WERI-Rb-1 (cell line): ENCODE measurements around the gene ABR.

Source experiments
- DNase-seq: peaks from one replicate; pipeline ENCODE4 v3.0.0-alpha.2; 2020
- H3K27ac ChIP-seq: fragments of 250-450 bp; sonication (Bioruptor Pico); 2 replicates; pipeline ENCODE4 v1.5.1; 2020; ENCODE audit warnings: mild to moderate bottlenecking, moderate library complexity
- H3K27me3 ChIP-seq: fragments of 250-450 bp; sonication (Bioruptor Pico); 2 replicates; pipeline ENCODE4 v1.5.1; 2021; ENCODE audit warnings: mild to moderate bottlenecking, low read depth, moderate library complexity; ENCODE audit not compliant: insufficient read depth, severe bottlenecking
- H3K36me3 ChIP-seq: fragments of 250-450 bp; sonication (Bioruptor Pico); 2 replicates; pipeline ENCODE4 v1.5.1; 2020; ENCODE audit warnings: mild to moderate bottlenecking, moderate library complexity
- H3K4me3 ChIP-seq: 2 replicates; pipeline ENCODE4 v1.5.1; 2011; ENCODE audit warnings: low read depth, mild to moderate bottlenecking, control low read depth, low read length
- H3K9me3 ChIP-seq: fragments of 250-450 bp; sonication (Bioruptor Pico); 2 replicates; pipeline ENCODE4 v1.5.1; 2021; ENCODE audit warnings: mild to moderate bottlenecking, moderate library complexity; ENCODE audit not compliant: severe bottlenecking
- CTCF ChIP-seq: IDR thresholded peaks from 2 replicates; pipeline ENCODE4 v1.5.1; 2011; ENCODE audit warnings: low read depth, mild to moderate bottlenecking, control low read depth, inconsistent platforms, low read length

Gene ABR

GRCh38 chr17:980406-981291 lies 199.1 kb downstream of the ABR start:
- TF ChIP-seq CTCF, result peak; percentile 56
- H3K4me3 ChIP-seq, result peak overlapping the region; percentile 60
- DNase-seq, result peak; percentile 77

GRCh38 chr17:979539-980405 lies 200.0 kb downstream of the ABR start, which contains the start of gene NXN:
Gene NXN, minus strand, starts transcription at chr17:979776.
- Histone ChIP-seq H3K36me3 (no peaks in the 10 kb centered on the region; the same call in 1 of the 2 replicates), H3K27me3 (no peaks in the 10 kb centered on the region), H3K27ac (peak within 1 kb of the TSS; percentile 91), H3K4me3 (peak within 1 kb of the TSS; percentile 86), H3K9me3 (no peaks in the 10 kb centered on the region)
- peak; percentile 39; the same call in 1 of the 2 replicates for TF ChIP-seq CTCF
- peak; percentile 85 for DNase-seq

More at GRCh38 chr17:980406-981291, 199.1 kb downstream of the ABR start:
- Histone ChIP-seq H3K36me3 (no peaks in the 10 kb centered on the region; the same call in 1 of the 2 replicates), H3K27me3 (no peaks in the 10 kb centered on the region), H3K27ac (peak overlapping the region; percentile 74), H3K9me3 (no peaks in the 10 kb centered on the region)

GRCh38 chr17:979212-979538 lies 200.6 kb downstream of the ABR start:
- no peak for DNase-seq
- Histone ChIP-seq H3K9me3 (no peaks in the 10 kb centered on the region), H3K4me3 (peak overlapping the region; percentile 55), H3K36me3 (no peaks in the 10 kb centered on the region; the same call in 1 of the 2 replicates), H3K27ac (peak overlapping the region; percentile 84), H3K27me3 (no peaks in the 10 kb centered on the region)
- TF ChIP-seq CTCF, result no peak

GRCh38 chr17:978103-979093 lies 201.4 kb downstream of the ABR start:
- H3K9me3 ChIP-seq, result no peaks in the 10 kb centered on the region
- no peaks in the 10 kb centered on the region; the same call in 1 of the 2 replicates for H3K36me3 ChIP-seq
- peak; percentile 46 for DNase-seq
- H3K27ac ChIP-seq, result peak overlapping the region; percentile 91
- H3K27me3 ChIP-seq, result no peaks in the 10 kb centered on the region
- H3K4me3 ChIP-seq, result peak overlapping the region; percentile 86
- no peak for TF ChIP-seq CTCF

- no peak overlapping the region for H3K27ac ChIP-seq
- TF ChIP-seq CTCF, result no peak
- no peaks in the 10 kb centered on the region for H3K9me3 ChIP-seq
- no peaks in the 10 kb centered on the region for H3K27me3 ChIP-seq
- no peak overlapping the region for H3K4me3 ChIP-seq
- no peaks in the 10 kb centered on the region; the same call in 1 of the 2 replicates for H3K36me3 ChIP-seq
- no peak for DNase-seq
Observed at GRCh38 chr17:977166-977565, 202.6 kb downstream of the ABR start.
